IPS DF 6.9 (cell line): ENCODE measurements around the gene SAMD11.

Experiments
- DNase-seq: peaks from one replicate; pipeline ENCODE4 v3.0.0-alpha.2; 2013; ENCODE audit warnings: low read depth, low spot score
- H3K27ac ChIP-seq: one replicate; pipeline ENCODE4 v1.5.1; 2013; ENCODE audit warnings: low read length, control low read depth
- H3K27me3 ChIP-seq: 2 replicates; pipeline ENCODE4 v1.6.1; 2013; ENCODE audit warnings: mild to moderate bottlenecking, low read length; ENCODE audit not compliant: control insufficient read depth, insufficient read depth
- H3K36me3 ChIP-seq: 2 replicates; pipeline ENCODE4 v1.6.1; 2013; ENCODE audit warnings: low read length; ENCODE audit not compliant: control insufficient read depth, insufficient read depth
- H3K4me1 ChIP-seq: 2 replicates; pipeline ENCODE4 v1.6.1; 2013; ENCODE audit warnings: low read length; ENCODE audit not compliant: control insufficient read depth, insufficient read depth
- H3K4me3 ChIP-seq: 2 replicates; pipeline ENCODE4 v1.5.1; 2013; ENCODE audit warnings: mild to moderate bottlenecking, low read length
- H3K9me3 ChIP-seq: 2 replicates; pipeline ENCODE4 v1.6.1; 2013; ENCODE audit warnings: low read length, inconsistent platforms; ENCODE audit not compliant: control insufficient read depth, insufficient read depth
- WGBS: extraction: QIAGEN DNeasy Blood & Tissue Kit; methylation state at CpG from one replicate; pipeline ENCODE4 v1.1.7; 2013; ENCODE audit warnings: mixed read lengths, missing lambda C conversion rate; ENCODE audit not compliant: insufficient read length, insufficient coverage; 5-methylcytosine and 5-hydroxymethylcytosine counted together

Gene SAMD11

GRCh38 chr1:960363-961131 is 36.8 kb downstream of the SAMD11 start, which contains the start of gene KLHL17:
Gene KLHL17, plus strand, starts transcription at chr1:960584. Its CDS starts 110 bp downstream, at chr1:960694.
- Histone ChIP-seq H3K36me3 (peaks cover 30% of the 10 kb centered on the region), H3K9me3 (no peaks in the 10 kb centered on the region), H3K4me3 (peak within 1 kb of the TSS; percentile 64), H3K27ac (no peak within 1 kb of the TSS), H3K27me3 (no peaks in the 10 kb centered on the region), H3K4me1 (no peaks in the 10 kb centered on the region)
- no peak for DNase-seq
- WGBS, result no CpG with 5 or more reads among the region's 109 CpGs

- WGBS, result no CpG with 5 or more reads among the region's 56 CpGs
- no peaks in the 10 kb centered on the region for H3K27me3 ChIP-seq
- peaks cover 1% of the 10 kb centered on the region; the same call in 1 of the 2 replicates for H3K4me1 ChIP-seq
- H3K27ac ChIP-seq, result no peak overlapping the region
- H3K9me3 ChIP-seq, result no peaks in the 10 kb centered on the region
- peaks cover 25% of the 10 kb centered on the region for H3K36me3 ChIP-seq
- DNase-seq, result no peak
- peak overlapping the region; percentile 64; the same call in 1 of the 2 replicates for H3K4me3 ChIP-seq
Measured at GRCh38 chr1:961132-961669, 37.5 kb downstream of the SAMD11 start.

DNA sequence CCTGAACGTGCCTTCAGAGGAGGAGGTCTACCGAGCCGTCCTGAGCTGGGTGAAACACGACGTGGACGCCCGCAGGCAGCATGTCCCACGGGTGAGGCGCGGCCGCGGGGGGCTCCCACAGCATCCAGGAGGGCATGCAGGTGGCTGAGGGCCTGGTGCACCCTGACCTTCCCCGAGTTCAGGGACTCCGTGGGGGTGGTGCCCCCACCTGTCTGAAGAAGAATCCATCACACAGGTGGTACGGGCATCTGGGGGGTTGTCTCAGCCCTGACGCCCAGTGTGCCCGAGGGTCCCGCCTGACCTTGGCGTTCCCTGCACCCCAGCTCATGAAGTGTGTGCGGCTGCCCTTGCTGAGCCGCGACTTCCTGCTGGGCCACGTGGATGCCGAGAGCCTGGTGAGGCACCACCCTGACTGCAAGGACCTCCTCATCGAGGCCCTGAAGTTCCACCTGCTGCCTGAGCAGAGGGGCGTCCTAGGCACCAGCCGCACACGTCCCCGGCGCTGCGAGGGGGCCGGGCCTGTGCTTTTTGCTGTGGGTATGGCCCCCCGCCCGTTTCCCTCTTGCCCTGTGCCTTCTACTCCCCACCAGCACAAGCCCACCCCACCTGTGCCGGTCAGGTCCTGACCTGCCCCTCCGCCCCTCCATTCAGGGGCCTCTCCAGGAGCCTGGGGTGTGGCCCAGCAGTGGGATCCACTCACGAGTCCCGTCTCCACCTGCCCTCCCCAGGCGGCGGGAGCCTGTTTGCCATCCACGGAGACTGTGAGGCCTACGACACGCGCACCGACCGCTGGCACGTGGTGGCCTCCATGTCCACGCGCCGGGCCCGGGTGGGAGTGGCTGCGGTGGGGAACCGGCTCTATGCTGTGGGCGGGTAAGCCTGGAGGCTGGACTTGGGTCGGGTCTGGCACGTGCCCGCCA is 38.9 kb downstream of the SAMD11 start:
- peaks cover 1% of the 10 kb centered on the region; the same call in 1 of the 2 replicates for H3K4me1 ChIP-seq
- peaks cover 19% of the 10 kb centered on the region for H3K36me3 ChIP-seq
- WGBS, result no CpG with 5 or more reads among the region's 57 CpGs
- no peaks in the 10 kb centered on the region for H3K9me3 ChIP-seq
- DNase-seq, result no peak
- peaks cover 2% of the 10 kb centered on the region; the same call in 1 of the 2 replicates for H3K27me3 ChIP-seq
- H3K27ac ChIP-seq, result no peak overlapping the region
- H3K4me3 ChIP-seq, result no peak overlapping the region

- Histone ChIP-seq H3K27me3 (peaks cover 4% of the 10 kb centered on the region; the same call in 1 of the 2 replicates), H3K4me1 (peaks cover 1% of the 10 kb centered on the region; the same call in 1 of the 2 replicates), H3K27ac (no peak overlapping the region), H3K36me3 (peaks cover 19% of the 10 kb centered on the region), H3K4me3 (no peak overlapping the region), H3K9me3 (no peaks in the 10 kb centered on the region)
- no peak for DNase-seq
- no CpG with 5 or more reads among the region's 16 CpGs for WGBS
Measured at GRCh38 chr1:963301-963651, 39.6 kb downstream of the SAMD11 start.

DNA sequence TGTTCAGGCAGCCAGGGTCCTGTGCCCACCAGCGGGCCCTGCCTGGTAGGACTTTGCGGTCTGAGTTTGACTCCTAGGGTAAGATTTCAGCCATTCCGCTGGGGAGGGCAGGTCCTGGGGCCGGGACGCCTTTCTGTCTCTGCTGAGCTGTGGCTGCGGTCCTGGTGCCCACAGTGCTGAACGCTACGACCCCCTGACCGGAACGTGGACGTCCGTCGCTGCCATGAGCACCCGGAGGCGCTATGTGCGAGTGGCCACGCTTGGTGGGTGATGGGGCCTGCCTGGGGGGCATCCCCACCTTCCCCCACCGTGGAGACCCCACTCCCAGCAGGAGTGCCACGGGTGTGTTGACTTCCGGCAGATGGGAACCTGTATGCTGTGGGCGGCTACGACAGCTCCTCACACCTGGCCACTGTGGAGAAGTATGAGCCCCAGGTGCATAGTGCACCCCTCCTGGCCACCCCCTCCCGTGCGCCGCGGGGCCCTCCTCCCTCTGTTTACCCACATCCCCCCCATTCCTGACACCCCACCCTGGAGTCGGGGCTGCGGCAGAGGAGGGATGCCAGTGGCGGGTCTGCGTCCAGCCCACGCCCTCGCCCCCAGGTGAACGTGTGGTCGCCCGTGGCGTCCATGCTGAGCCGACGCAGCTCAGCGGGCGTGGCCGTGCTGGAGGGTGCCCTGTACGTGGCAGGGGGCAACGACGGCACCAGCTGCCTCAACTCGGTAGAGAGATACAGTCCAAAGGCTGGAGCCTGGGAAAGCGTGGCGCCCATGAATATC is 40.2 kb downstream of the SAMD11 start:
- Histone ChIP-seq H3K4me3 (no peak overlapping the region), H3K27ac (no peak overlapping the region), H3K4me1 (peaks cover 1% of the 10 kb centered on the region; the same call in 1 of the 2 replicates), H3K9me3 (no peaks in the 10 kb centered on the region), H3K27me3 (peaks cover 5% of the 10 kb centered on the region; the same call in 1 of the 2 replicates), H3K36me3 (peaks cover 19% of the 10 kb centered on the region)
- DNase-seq, result no peak
- no CpG with 5 or more reads among the region's 47 CpGs for WGBS

GRCh38 chr1:964691-965525 is 41.2 kb downstream of the SAMD11 start:
- Histone ChIP-seq H3K4me1 (peaks cover 1% of the 10 kb centered on the region; the same call in 1 of the 2 replicates), H3K4me3 (no peak overlapping the region), H3K9me3 (no peaks in the 10 kb centered on the region), H3K36me3 (peaks cover 19% of the 10 kb centered on the region), H3K27ac (no peak overlapping the region), H3K27me3 (peaks cover 5% of the 10 kb centered on the region; the same call in 1 of the 2 replicates)
- WGBS, result no CpG with 5 or more reads among the region's 51 CpGs
- DNase-seq, result no peak

DNA sequence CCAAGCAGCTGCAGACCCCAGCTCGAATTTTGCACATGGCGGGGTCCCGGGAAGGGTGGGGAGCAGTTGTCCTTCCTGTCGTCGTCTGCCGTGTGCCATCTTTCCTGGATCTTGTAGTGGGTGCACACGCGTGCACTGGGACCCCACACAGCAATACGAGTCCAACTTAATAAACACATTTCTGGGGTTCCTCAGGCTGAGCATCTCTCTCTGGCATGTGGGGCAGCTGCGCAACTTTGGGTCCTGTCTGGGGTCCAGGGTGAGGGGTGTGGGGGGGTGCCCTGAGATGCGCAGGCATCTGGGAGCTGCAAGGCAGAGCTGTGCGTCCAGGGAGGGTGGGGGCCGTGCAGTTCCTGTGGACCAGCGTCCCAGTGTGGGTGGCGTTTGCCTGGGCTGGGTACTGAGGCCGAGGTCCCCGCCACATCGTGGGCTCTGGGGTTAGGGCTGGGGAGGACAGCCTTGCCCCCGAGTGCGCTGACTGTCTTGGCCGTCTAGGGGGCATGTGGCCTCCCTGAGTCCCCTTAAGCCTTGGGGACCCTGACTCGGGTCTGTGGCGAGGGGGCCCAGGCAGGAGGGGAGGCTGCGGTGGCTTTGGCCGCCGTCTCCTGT is 41.9 kb downstream of the SAMD11 start:
- no CpG with 5 or more reads among the region's 26 CpGs for WGBS
- Histone ChIP-seq H3K4me1 (peaks cover 4% of the 10 kb centered on the region), H3K27ac (no peak overlapping the region), H3K36me3 (peaks cover 19% of the 10 kb centered on the region), H3K4me3 (no peak overlapping the region), H3K27me3 (peaks cover 5% of the 10 kb centered on the region; the same call in 1 of the 2 replicates), H3K9me3 (no peaks in the 10 kb centered on the region)
- DNase-seq, result no peak

DNA sequence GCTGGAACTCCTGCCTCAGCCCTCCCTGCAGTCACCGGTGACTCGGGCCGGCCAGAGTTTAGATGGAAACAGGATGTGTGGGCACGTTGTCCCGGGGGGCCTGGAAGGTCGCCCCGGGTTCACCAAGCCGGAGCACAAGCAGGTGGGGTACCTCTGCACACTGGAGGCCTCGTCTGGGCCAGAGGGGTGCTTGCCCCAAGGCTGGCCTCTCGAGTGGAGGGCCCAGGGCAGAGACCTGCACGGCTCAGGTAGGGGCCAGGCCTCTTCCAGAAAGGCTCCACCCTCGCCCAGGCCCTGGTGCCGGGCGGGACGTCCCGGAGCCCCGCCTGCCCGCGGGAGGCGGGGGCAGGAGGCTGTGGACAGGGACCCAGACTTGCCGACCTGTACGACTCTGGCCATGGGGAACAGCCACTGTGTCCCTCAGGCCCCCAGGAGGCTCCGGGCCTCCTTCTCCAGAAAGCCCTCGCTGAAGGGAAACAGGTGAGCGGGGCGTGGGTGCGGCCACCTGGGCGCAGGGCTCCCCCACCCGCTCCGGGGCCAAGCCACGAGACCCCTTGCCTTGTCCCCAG is 42.5 kb downstream of the SAMD11 start, which contains the start of gene PLEKHN1:
TSS of gene PLEKHN1 (plus strand) at position 348 of the 569 bp plus-strand sequence. CDS start at position 398, 50 bp downstream.
- no peaks in the 10 kb centered on the region for H3K9me3 ChIP-seq
- WGBS, result no CpG with 5 or more reads among the region's 31 CpGs
- peaks cover 6% of the 10 kb centered on the region for H3K4me1 ChIP-seq
- DNase-seq, result no peak
- H3K27me3 ChIP-seq, result peaks cover 5% of the 10 kb centered on the region; the same call in 1 of the 2 replicates
- H3K27ac ChIP-seq, result no peak within 1 kb of the TSS
- H3K4me3 ChIP-seq, result peak within 1 kb of the TSS; percentile 42; the same call in 1 of the 2 replicates
- peaks cover 19% of the 10 kb centered on the region for H3K36me3 ChIP-seq
